Activated B cell treated with CpG ODN at 0.5 μM for 24 hours (primary cell): ENCODE measurements around the gene LMTK3. TPM values are rescaled to one million over a fixed set of nuclear protein-coding genes. Genes with fewer than 3 reads are reported as not detected.

ENCODE experiments used
- ATAC-seq: fragments of 200-7000 bp; cut with Tn5 transposase; one replicate; pipeline ENCODE4 v1.10.0; 2021; ENCODE audit warnings: low read depth, mild to moderate bottlenecking, moderate library complexity
- CTCF ChIA-PET: fragments of 350-600 bp; sonication (Branson Sonifier 250); formaldehyde crosslinking; loops from one replicate; lab custom pipeline; 2021; ENCODE audit warnings: antibody characterized with exemption; lab: Charles Lee
- POLR2A ChIA-PET: fragments of 350-600 bp; sonication (Branson Sonifier 250); formaldehyde crosslinking; loops from one replicate; lab custom pipeline; 2021; ENCODE audit warnings: antibody characterized with exemption; lab: Charles Lee
- DNase-seq: peaks from one replicate; pipeline ENCODE4 v3.0.0; 2022
- H3K27ac Mint-ChIP-seq: one replicate; pipeline ENCODE4 v1.8.0; 2020; ENCODE audit warnings: mixed read lengths
- H3K27me3 Mint-ChIP-seq: one replicate; pipeline ENCODE4 v1.8.0; 2021; ENCODE audit warnings: mixed read lengths
- H3K36me3 Mint-ChIP-seq: one replicate; pipeline ENCODE4 v1.8.0; 2021; ENCODE audit warnings: low read depth, mixed read lengths
- H3K4me1 Mint-ChIP-seq: one replicate; pipeline ENCODE4 v1.8.0; 2021; ENCODE audit warnings: mixed read lengths
- H3K4me3 Mint-ChIP-seq: one replicate; pipeline ENCODE4 v1.8.0; 2020; ENCODE audit warnings: mild to moderate bottlenecking, mixed read lengths
- H3K9me3 Mint-ChIP-seq: one replicate; pipeline ENCODE4 v1.8.0; 2020; ENCODE audit warnings: mixed read lengths
- CTCF ChIP-seq: fragments of 200-600 bp; IDR thresholded peaks from one replicate; pipeline ENCODE4 v1.8.0; 2022; ENCODE audit warnings: antibody characterized with exemption, mild to moderate bottlenecking
- intact Hi-C: fragments of 100-400 bp; cut with micrococcal nuclease; formaldehyde crosslinking; loops from one replicate; pipeline ENCODE4 v1.15.1; 2024
- total RNA-seq: library from RNA; stranded (reverse); gene quantifications from 2 replicates; pipeline ENCODE4 v1.2.3, GENCODE V29; 2022

Gene LMTK3
- total RNA-seq, 1 donor from 2014 or later: 0.60 TPM

DNA sequence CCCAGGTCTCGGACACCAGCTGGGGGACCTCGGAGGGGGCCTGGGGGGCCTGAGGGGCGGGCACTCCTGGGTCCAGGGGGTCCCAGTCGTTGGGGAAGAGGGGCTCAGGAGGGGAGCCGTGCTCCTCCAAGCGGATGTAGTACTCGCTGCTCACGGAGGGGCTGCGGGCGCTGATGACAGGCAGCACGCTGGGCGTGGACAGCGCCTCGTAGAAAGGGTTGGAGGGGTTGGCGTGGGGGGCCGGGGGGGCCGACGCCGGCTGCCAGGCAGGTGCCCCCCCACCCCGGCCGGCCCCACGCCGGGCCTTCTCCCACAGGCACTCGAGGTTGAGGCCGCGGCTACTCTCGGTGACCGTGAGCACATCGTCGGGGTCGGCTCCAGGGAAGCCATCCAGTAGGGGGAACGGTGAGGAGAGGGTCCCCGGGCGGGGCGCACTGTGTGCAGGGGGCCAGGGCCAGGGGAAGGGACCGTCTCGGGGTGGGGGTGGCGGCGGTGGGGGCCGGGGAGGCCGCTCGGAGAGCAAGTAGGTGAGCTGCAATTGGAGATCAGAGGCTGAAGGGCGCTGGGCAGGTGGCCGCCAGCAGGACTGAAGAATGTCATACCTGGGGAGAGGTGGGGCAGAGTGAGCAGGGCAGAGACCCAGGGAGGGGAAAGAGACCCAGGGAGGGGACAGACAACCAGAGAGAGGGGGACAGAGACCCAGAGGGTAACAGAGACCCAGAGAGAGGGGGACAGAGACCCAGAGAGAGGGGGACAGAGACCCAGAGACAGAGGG, 12.1 kb downstream of the LMTK3 start:
- intact Hi-C loops: loop anchor here (10.0 kb wide), 1 partner anchor 235 kb away; no protein-coding TSS in a partner anchor

DNA sequence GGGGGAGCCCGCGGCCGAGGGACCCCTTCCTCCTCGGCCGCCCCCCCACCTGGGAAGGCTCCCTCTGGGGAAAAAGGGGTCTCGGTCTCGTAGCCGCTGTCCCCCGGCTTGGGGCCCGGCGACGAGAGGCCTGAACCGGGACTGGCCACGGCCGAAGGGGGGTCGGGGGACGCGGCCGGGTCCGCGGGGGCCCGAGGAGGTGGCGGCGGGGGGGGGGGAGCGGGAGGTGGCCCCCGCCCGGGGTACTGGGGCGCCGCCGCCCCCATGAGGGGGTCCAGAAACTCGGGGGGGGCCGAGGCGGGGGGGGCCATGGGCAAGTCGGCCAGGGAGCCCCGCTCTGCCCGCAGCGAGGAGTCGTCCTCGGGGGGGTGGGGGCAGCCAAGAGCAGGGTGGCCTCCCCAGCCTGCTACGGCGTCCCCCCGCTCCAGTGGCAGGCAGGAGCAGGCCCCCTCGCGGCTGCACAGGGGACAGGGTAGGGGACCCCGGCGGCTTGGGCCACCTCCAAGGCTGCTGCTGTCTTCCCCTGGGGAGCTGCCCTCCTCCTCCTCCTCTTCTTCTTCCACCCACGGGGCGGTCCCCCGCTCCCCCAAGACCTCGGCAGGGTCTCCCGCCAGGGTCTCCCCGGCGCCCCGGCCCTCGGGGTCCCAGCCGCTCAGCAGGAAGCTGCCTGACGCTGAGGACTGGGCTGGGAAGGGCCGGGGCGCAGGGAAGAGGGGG, 12.9 kb downstream of the LMTK3 start:
- no peaks in the 10 kb centered on the region for H3K36me3 Mint-ChIP-seq
- CTCF ChIA-PET: no interaction called here
- no peak for DNase-seq

More for the DNA sequence above, 12.1 kb downstream of the LMTK3 start:
- no peak for TF ChIP-seq CTCF
- ATAC-seq (no peak), DNase-seq (no peak)
- ChIA-PET CTCF (no interaction called here), POLR2A (interaction anchor here (0.5 kb wide), 1 partner anchor 136 kb away, joined by 3 read pairs; the partner anchor contains the start of genes SYNGR4 and TMEM143)
- no peaks in the 10 kb centered on the region for H3K36me3 Mint-ChIP-seq
- H3K4me1 Mint-ChIP-seq: peaks cover 27% of the 10 kb centered on the region
- no peak overlapping the region for H3K27ac Mint-ChIP-seq
- no peaks in the 10 kb centered on the region for H3K9me3 Mint-ChIP-seq
- H3K27me3 Mint-ChIP-seq: peaks cover 25% of the 10 kb centered on the region
- no peak overlapping the region for H3K4me3 Mint-ChIP-seq

GRCh38 chr19:48497728-48498594, 13.7 kb downstream of the LMTK3 start:
- H3K4me1 Mint-ChIP-seq: peaks cover 32% of the 10 kb centered on the region
- POLR2A ChIA-PET: no interaction called here
- intact Hi-C loops: loop anchor here (10.0 kb wide), 1 partner anchor 233 kb away; no protein-coding TSS in a partner anchor
- no peak overlapping the region for H3K27ac Mint-ChIP-seq
- H3K4me3 Mint-ChIP-seq: no peak overlapping the region
- no peaks in the 10 kb centered on the region for H3K9me3 Mint-ChIP-seq
- no peak for ATAC-seq
- no peak for TF ChIP-seq CTCF
- CTCF ChIA-PET: no interaction called here
- peaks cover 30% of the 10 kb centered on the region for H3K27me3 Mint-ChIP-seq
- no peak for DNase-seq
- no peaks in the 10 kb centered on the region for H3K36me3 Mint-ChIP-seq

More for the DNA sequence above, 12.9 kb downstream of the LMTK3 start:
- Mint-ChIP-seq H3K4me1 (peaks cover 32% of the 10 kb centered on the region), H3K4me3 (no peak overlapping the region), H3K27me3 (peaks cover 29% of the 10 kb centered on the region), H3K9me3 (no peaks in the 10 kb centered on the region), H3K27ac (no peak overlapping the region)
- intact Hi-C loops: loop anchor here (10.0 kb wide), 1 partner anchor 234 kb away; no protein-coding TSS in a partner anchor
- POLR2A ChIA-PET: interaction anchor here (0.5 kb wide), 1 partner anchor 135 kb away, joined by 3 read pairs; the partner anchor contains the start of genes SYNGR4 and TMEM143
- no peak for TF ChIP-seq CTCF
- no peak for ATAC-seq

DNA sequence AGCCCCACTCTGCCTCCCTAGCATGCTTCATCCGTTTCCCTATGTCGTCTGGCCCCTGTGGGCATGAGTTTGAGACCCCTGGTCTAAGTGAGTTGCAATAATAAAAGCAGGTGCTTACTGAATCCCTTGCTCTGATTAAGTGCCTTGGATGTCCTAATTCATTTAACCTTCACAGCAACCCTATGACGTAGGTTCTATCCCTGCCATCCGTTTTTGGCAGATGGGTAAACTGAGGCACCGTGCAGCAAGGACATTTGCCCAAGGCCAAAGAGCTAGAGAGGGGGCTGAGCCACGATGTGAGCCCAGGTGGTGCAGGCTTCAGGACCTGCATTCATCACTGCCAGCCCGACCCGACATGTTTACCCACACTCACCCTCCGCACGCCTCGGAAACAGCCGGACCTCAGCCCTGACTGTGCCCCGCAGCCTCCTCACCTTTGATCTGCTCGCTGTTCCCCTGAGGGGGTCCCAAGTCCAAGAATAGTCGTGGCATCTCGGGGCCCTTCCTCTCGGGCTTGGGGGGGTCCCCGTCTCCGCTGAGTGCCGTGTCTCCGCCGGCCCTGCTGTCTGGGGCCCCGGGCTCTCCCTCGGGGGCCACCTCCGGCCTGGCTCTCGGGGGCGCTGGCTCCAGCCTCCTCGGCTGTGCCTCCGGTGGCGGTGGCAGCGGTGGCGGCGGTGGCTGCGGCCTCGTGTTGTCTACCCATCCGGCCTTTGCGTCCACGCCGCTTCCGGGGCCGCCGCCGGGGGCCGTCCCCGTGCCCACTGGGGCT, 14.5 kb downstream of the LMTK3 start:
- H3K27ac Mint-ChIP-seq: no peak overlapping the region
- no peak overlapping the region for H3K4me3 Mint-ChIP-seq

More for the DNA sequence above, 14.5 kb downstream of the LMTK3 start:
- no peak for ATAC-seq
- intact Hi-C loops: loop anchor here (10.0 kb wide), 1 partner anchor 232 kb away; no protein-coding TSS in a partner anchor
- TF ChIP-seq CTCF: no peak
- H3K4me1 Mint-ChIP-seq: peaks cover 32% of the 10 kb centered on the region
- H3K27me3 Mint-ChIP-seq: peaks cover 37% of the 10 kb centered on the region
- ChIA-PET POLR2A (interaction anchor here (0.6 to 0.7 kb wide), 2 partner anchors 84 to 248 kb away, joined by 3 to 4 read pairs; no protein-coding TSS in a partner anchor), CTCF (no interaction called here)
- H3K9me3 Mint-ChIP-seq: no peaks in the 10 kb centered on the region
- DNase-seq: no peak
- H3K36me3 Mint-ChIP-seq: no peaks in the 10 kb centered on the region
